Esophagus muscularis mucosa (tissue), 4 donors: ENCODE data around the gene RALGAPB. TPM values are rescaled to one million over a fixed set of nuclear protein-coding genes. Genes with fewer than 3 reads are reported as not detected.

Experiments
- DNase-seq: peaks from one replicate; pipeline ENCODE4 v3.0.0-alpha.2; 2017; ENCODE audit errors: extremely low spot score
- H3K27ac ChIP-seq, 4 donors: fragments of 200-600 bp; sonication (generic); replicated peaks in 1 of 4; 1 replicate in 3 of 4; 2 replicates in 1 of 4; pipeline ENCODE4 v1.5.1; 2016 to 2019; ENCODE audit warnings: mild to moderate bottlenecking in 1 of 4
- H3K27me3 ChIP-seq, 4 donors: fragments of 200-600 bp; sonication (generic); one replicate each; pipeline versions ENCODE4 v1.5.1 to v1.6.0; 2016 to 2019
- H3K36me3 ChIP-seq, 4 donors: fragments of 200-600 bp; sonication (generic); one replicate each; pipeline ENCODE4 v1.5.1; 2016 to 2019
- H3K4me1 ChIP-seq, 4 donors: fragments of 200-600 bp; sonication (generic); one replicate each; pipeline ENCODE4 v1.5.1; 2016 to 2019
- H3K4me3 ChIP-seq, 4 donors: fragments of 200-600 bp; sonication (generic); 1 replicate in 2 of 4; 2 replicates in 2 of 4; pipeline ENCODE4 v1.5.1; 2016 to 2019; ENCODE audit warnings: mild to moderate bottlenecking in 4 of 4, moderate library complexity in 1 of 4
- H3K9me3 ChIP-seq, 4 donors: fragments of 200-600 bp; sonication (generic); 1 replicate in 3 of 4; 2 replicates in 1 of 4; pipeline ENCODE4 v1.5.1; 2016 to 2019
- CTCF ChIP-seq, 3 experiments: fragments of 200-600 bp in 2 of 3; fragments of 450-650 bp in 1 of 3; sonication (generic) in 2 of 3; IDR thresholded peaks; one replicate each; pipeline ENCODE4 v1.5.1; 2017 to 2019; ENCODE audit warnings: antibody characterized with exemption in 3 of 3, mild to moderate bottlenecking in 2 of 3, moderate library complexity in 1 of 3
- EP300 ChIP-seq: sonication (generic); formaldehyde crosslinking; IDR thresholded peaks from one replicate; pipeline ENCODE4 v1.6.1; 2017; ENCODE audit warnings: antibody characterized with exemption
- POLR2A ChIP-seq: fragments of 450-650 bp; IDR thresholded peaks from one replicate; pipeline ENCODE4 v1.6.1; 2017; ENCODE audit warnings: antibody characterized with exemption, moderate library complexity, mild to moderate bottlenecking, low read depth
- POLR2AphosphoS5 ChIP-seq, 2 donors: sonication (generic); formaldehyde crosslinking; IDR thresholded peaks; one replicate each; pipeline ENCODE4 v1.6.1; 2017; ENCODE audit warnings: antibody characterized with exemption in 2 of 2
- WGBS: methylation state at CpG from one replicate; pipeline ENCODE4 v1.1.5; 2018; 5-methylcytosine and 5-hydroxymethylcytosine counted together
- intact Hi-C: fragments of 100-400 bp; cut with DNase I; formaldehyde crosslinking; loops from one replicate; pipeline ENCODE4 v1.15.1; 2023
- total RNA-seq, 4 donors: library from RNA; depleted of rRNA; stranded (reverse); fragments of >200 nt; gene quantifications; one replicate each; pipeline versions ENCODE4 v1.1.0 to v1.2.1, GENCODE V29; 2016

The RALGAPB gene
- total RNA-seq, 4 donors from 2014 or later = 31.5 to 37.4 (median 35.5) TPM

GRCh38 chr20:38538789-38539188, 66.1 kb downstream of the RALGAPB start:
- H3K27ac ChIP-seq = no peak overlapping the region
- no peak overlapping the region for H3K4me3 ChIP-seq
- peaks cover 0 to 13% (median 0%) of the 10 kb centered on the region in 4 donors for H3K4me1 ChIP-seq
- peaks cover 39 to 100% (median 89%) of the 10 kb centered on the region in 4 donors for H3K36me3 ChIP-seq
- intact Hi-C loops = no loop called here
- 97% methylated on average over 2 of the region's 2 CpGs for WGBS
- DNase-seq = no peak
- H3K27me3 ChIP-seq = no peaks in the 10 kb centered on the region
- no peak for TF ChIP-seq POLR2AphosphoS5 (IDR thresholded peaks at IDR 0.05)
- no peak for TF ChIP-seq POLR2A
- TF ChIP-seq CTCF (IDR thresholded peaks at IDR 0.05) = no peak
- TF ChIP-seq EP300 = no peak
- no peaks in the 10 kb centered on the region for H3K9me3 ChIP-seq

- intact Hi-C loops = no loop called here
- TF ChIP-seq CTCF (IDR thresholded peaks at IDR 0.05) (no peak), POLR2A (no peak), POLR2AphosphoS5 (IDR thresholded peaks at IDR 0.05) (peak in 1 of 2 donors; percentile 16)
- 65% methylated on average over 7 of the region's 7 CpGs for WGBS
These were observed 70.6 kb downstream of the RALGAPB start for GRCh38 chr20:38543014-38543906.

GRCh38 chr20:38545771-38546170, 73.1 kb downstream of the RALGAPB start:
- Histone ChIP-seq H3K36me3 (peaks cover 42 to 100% (median 87%) of the 10 kb centered on the region in 4 donors), H3K4me3 (no peak overlapping the region), H3K9me3 (no peaks in the 10 kb centered on the region), H3K4me1 (peaks cover 0 to 13% (median 0%) of the 10 kb centered on the region in 4 donors), H3K27ac (no peak overlapping the region), H3K27me3 (no peaks in the 10 kb centered on the region)
- no peak for DNase-seq
- 93% methylated on average over 2 of the region's 2 CpGs for WGBS
- intact Hi-C loops = no loop called here
- TF ChIP-seq CTCF (IDR thresholded peaks at IDR 0.05) = no peak
- TF ChIP-seq EP300 = no peak
- no peak for TF ChIP-seq POLR2AphosphoS5 (IDR thresholded peaks at IDR 0.05)
- TF ChIP-seq POLR2A = no peak

More at GRCh38 chr20:38543014-38543906, 70.6 kb downstream of the RALGAPB start:
- Histone ChIP-seq H3K27me3 (no peaks in the 10 kb centered on the region), H3K36me3 (peaks cover 52 to 100% (median 89%) of the 10 kb centered on the region in 4 donors), H3K27ac (no peak overlapping the region), H3K9me3 (no peaks in the 10 kb centered on the region), H3K4me1 (peaks cover 0 to 13% (median 0%) of the 10 kb centered on the region in 4 donors), H3K4me3 (no peak overlapping the region)
- DNase-seq = no peak

- TF ChIP-seq EP300 (no peak), POLR2A (no peak), POLR2AphosphoS5 (IDR thresholded peaks at IDR 0.05) (no peak), CTCF (IDR thresholded peaks at IDR 0.05) (no peak)
- H3K27ac ChIP-seq = no peak overlapping the region
- H3K27me3 ChIP-seq = no peaks in the 10 kb centered on the region
- H3K36me3 ChIP-seq = peaks cover 46 to 100% (median 88%) of the 10 kb centered on the region in 4 donors
- no peak overlapping the region for H3K4me3 ChIP-seq
- no peak for DNase-seq
- peaks cover 0 to 12% (median 0%) of the 10 kb centered on the region in 4 donors for H3K4me1 ChIP-seq
- 95% methylated on average over 3 of the region's 3 CpGs for WGBS
- no peaks in the 10 kb centered on the region for H3K9me3 ChIP-seq
- intact Hi-C loops = no loop called here
These were observed 74.8 kb downstream of the RALGAPB start for GRCh38 chr20:38547288-38548085.
